Activated naive CD4-positive, alpha-beta T cell treated with Interleukin-2 at 50 U/mL for 16 hours (primary cell): ENCODE data around the gene ITGA7.

Experiments used
- DNase-seq: peaks from one replicate; pipeline ENCODE4 v3.0.0-alpha.2; 2020

The ITGA7 gene

DNA sequence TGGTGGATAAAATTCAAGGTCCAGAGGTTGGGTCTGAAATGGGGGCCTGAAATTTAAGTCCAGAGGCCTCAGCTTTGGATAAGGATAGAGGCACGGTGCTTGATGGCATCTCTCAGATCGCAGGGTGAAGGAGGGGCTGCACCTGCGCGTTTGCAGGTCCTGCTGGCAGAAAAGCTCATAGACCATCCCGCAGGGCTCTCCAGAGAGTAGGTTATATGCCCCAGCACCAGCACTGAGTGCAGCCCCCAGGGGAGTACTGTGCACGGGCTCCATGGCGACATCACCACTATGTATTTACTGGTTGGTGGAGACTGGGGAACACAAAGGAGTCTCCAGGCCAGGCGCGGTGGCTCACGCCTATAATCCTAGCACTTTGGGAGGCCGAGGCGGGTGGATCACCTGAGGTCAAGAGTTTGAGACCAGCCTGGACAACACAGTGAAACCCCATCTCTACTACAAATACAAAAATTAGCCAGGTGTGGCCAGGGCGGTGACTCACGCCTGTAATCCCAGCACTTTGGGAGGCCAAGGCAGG lies 25.4 kb upstream of the ITGA7 start:
- no peak for DNase-seq

DNA sequence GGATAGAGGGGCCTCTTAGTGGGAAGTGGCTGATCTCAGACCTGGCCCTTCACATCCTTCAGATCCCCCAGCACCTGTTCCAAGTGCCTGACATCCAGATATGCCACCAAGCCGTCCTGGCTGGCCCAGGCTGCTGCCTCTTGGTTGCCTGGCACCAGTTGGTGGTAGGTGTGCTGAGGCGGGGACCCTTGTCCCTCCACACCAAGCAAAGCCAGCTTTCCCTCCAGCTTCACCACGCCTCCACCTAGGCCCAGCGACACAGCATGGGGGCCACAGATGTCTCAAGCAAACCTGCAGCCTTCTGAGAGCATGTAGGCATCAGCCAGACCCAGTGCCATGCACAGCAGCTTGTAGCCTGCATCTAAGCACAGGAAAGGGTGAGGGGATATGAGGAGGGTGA lies 24.6 kb upstream of the ITGA7 start:
- DNase-seq, result no peak

DNA sequence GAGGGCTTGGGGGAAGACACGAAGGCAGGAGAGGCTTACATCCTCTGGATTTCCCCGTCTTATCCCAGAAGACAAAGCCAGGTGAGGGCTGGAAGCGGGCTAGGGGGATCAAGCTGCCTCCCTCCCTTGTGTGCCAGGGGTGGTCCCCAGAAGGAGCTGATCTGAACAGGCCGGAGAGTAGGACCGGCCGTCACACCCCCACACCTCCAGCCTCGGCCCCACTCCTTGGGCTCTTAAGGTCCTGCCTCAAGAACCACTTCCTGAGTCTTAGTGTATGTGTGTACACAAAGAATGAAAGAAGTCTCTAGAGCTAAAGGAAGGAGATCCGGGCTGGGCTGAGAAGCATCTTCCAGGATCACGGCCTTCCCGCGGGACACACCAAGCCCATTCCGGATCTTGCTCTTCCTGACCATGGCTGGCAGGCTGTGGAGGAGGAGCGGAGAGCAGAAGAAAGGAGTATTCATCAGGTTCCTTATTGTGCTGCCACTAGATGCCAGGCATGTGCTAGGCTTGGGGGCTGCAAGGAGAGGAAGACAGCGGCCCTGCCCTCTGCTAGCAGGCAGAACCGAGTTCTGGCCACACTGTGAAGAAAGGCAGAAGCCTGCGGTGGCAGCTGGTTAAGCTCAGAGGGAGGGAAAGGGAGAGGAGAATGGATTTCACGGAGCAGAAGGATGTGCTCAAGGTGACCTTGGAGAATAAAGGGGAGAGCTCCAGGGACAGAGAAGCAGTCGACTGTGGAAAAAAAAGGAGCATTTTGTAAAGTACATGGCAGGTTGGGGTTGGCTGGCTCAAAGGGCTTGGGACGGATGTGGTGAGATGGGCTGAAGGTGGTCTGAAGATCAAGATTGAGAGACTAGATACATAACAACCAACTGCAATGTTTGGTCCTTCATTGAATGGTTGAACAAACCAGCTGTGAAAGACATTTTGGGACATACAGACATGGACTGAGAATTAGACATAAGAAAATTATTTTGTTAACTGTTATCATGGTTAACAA lies 22.4 kb upstream of the ITGA7 start:
- no peak for DNase-seq

DNA sequence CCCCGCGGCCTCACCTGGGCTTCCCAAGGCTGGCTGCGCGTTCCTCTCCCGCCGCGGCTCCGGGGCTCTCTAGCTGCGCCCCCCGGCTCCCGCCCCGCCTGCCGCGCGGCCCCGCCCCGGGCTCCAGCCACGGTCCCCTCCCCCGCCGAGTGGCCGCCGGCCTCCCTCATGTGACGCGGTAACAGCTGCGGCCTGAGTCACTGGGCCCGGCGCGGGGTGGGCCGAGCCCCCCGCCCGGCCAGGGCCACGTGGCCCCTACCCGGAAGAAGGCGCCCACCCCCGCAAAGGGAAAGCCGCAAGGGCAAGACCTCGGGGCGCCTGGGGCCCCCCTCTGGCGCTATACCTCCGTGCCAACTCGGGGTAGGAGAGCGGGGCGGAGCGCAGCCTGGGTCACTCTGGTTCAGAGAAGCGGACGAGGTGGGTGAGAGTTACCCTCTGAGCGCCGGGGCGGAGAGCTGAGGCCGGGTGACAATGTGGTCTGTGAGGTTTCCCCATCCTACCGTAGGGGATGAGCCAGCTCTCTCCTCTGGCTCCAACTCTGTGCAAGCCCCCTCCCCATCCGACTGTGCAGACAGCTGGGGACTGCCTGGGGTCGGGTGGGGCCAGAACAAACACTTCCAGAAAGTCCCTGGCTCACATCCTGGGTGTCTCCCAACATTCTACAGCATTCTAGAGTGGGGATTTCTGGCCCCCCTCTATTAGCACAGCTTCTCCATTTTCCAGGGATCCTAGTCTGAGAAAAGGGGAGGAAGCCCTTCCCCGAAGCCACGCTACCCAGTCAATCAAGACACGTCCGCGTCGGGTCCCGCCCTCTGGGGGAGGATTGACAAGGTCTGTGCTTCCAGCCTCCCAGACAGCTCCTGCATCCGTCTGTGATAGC lies 21.5 kb upstream of the ITGA7 start, which contains the start of gene CD63:
CD63 (minus strand) TSS at position 71 of the 880 bp plus-strand sequence. CDS start 668 bp downstream, outside the sequence.
- peak; percentile 79 for DNase-seq

DNA sequence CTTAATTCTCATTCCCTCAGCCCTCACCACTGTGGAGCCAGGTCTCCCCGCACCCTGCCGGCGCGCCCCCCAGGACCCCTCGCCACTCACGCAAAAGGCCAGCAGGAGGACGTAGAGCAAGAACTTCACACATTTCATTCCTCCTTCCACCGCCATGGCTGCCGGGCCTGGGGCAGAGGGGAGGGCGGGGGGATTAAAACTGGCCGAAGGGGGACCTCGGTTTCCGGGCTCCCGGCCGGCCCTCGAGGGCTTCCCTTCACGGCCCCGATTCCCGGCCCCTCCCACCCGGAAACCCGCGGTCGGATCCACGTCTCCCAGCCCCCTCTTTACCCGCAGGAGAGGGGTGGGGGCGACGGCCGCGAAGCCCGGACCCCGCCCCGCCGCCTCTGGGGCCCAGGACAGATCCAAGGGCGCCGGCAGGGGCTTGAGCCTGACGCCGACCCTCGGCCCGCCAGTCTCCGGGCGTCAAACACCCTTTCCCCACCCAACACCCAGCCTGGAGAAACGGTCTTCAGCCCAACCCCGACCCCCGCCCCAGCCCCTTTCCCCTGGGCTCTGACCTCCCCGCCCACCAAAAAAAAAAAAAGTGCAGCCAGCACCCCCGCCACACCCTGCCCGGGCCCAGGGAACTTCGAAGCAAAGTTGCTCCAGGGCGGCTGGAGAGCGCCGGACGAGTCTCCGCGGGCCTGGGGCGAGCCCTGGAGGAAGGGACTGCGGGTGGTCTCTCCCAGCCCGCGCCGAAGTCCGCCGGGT lies 20.7 kb upstream of the ITGA7 start:
- DNase-seq, result peak; percentile 38

DNA sequence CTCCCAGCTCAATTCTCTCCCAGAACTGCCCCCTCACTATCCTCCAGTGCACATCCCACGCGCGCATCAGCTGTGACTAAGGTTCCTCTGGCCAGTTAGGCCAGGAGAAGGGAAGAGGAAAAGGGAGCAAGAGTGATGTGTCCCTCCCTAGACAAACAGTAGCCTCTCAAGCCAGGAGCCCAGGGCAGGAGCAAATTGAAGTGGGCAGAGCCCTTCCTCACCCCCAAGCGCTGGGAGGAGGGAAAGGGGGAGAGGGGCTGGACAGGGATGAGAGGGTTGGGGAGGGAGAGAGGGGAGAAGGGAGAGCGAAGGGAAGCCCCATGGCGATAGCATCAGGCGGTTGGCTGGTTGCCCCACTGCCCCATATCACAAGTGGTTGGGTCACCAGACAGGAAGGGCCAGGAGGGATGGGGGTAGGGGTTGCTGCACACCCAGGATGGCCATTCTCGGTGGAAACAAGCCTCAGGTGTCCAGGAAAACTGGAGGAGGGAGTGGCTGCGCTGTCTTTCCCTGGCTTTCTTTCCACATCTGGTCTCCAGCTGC lies 20.0 kb upstream of the ITGA7 start:
- DNase-seq, result no peak

DNA sequence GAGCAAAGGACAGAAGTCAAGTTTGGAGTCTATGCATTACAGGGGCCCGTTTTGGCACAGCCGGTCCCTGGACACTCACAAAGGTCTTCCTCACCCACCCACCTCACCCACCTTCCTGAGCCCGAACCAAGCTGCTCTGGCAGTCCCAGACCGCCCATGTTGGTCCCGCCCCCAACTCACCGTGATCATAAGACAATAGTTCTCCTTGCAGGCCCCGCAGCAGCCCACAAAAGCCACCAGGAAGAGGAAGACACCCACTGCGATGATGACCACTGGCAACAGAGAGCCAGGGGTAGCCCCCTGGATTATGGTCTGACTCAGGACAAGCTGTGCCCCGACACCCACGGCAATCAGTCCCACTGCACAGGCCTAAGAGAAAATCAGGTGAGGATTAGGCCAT lies 19.3 kb upstream of the ITGA7 start:
- no peak for DNase-seq

DNA sequence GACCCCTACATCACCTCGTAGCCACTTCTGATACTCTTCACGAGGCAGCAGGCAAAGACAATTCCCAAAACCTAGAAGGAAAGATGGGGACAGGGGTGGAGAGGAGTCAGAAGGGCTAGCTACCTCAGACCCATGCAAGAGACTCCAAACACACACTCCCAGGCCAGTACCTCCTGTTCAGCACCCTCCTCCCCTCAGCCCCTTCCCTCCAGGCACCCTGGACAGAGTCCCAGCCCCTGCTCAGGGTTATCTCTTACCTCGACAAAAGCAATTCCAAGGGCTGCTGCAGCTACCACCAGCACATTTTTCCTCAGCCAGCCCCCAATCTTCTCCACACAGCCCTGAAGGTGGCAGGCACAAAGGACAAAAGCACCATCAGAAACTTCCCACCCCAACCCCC lies 17.9 kb upstream of the ITGA7 start:
- DNase-seq, result no peak

DNA sequence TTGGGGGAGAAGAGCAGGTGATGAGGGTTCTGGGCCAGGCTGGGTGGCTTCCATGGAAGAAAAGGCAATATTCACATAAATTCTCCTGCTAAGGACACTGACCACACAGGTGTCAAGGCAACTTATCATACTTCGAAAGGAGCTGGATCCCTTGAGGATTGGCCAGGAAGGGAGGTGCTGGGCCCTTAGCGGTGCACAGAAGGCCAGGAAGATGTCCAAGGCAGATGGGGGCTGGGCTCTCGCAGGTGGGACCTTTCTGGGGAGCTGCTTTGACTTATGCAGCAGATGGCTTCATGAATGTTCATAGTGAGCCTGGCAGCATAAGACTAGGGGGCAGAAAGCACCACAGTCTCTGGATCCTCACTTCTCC lies 17.2 kb upstream of the ITGA7 start:
- DNase-seq, result no peak

DNA sequence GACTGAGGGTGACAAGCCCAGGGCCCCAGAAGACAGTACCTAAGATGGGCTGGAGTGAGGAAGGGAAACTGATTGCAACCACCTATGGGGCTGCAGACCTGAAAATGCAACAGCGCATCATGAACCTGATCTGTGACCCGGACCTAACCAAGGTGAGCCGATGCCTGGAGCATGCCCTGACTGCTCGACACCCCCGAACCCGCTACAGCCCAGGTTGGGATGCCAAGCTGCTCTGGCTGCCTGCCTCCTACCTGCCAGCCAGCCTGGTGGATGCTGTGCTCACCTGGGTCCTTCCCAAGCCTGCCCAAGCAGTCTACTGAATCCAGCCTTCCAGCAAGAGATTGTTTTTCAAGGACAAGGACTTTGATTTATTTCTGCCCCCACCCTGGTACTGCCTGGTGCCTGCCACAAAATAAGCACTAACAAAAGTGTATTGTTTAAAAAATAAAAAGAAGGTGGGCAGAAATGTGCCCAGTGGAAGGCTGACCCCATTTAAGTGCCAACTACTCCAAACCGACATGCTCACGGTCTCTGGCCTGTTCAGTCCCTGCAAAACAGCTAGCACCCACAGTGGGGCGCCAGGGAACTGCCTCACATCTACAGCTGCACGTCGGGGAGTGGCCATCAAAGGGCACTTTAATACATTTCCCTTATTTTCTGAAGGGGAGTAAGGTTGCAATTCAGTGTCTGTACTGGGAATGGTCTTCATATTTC lies 16.7 kb upstream of the ITGA7 start:
- peak; percentile 68 for DNase-seq

DNA sequence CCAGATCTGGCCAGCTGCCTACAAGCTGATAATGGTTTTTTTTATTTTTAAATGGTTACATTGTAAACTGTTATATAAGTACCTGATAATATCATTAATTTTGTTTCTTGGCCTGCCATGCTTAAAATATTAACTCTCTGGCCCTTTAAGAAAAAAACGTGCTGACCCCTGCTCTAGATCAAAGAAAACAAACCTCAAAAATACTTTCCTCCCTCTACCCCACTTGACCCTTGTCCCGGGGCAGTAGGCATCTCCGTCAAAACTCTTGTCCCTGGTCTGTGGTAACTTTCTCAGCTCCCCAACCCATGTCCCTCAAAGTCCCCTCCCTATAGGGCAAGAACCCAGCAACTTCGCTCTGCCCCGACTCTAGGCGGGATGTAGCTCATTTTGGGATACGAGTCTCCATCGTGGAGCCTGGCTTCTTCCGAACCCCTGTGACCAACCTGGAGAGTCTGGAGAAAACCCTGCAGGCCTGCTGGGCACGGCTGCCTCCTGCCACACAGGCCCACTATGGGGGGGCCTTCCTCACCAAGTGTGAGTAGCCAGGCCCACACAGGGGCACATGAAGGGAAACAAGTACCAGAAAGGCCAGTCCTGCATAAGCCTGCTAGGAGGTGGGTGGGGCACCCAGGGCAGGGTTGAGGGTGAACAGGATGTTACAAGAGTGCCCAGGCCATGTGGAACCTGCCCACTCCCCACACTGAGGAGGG lies 16.0 kb upstream of the ITGA7 start:
- no peak for DNase-seq

DNA sequence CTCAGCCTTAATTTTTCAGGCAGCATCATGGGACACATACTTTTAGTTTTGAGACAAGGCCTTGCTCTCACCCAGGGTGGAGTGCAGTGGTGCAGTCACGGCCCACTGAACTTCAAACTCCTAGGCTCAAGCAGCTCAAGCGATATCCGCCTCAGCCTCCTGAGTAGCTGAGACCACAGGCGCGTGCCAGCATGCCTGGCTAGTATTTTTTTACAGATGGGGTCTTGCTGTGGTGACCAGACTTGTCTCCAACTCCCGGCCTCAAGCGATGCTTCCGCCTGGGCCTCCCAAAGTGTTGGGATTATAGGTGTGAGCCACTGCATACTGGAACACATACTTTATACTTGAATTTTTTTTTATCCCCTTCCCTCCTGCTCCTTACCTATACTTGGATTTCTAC lies 15.2 kb upstream of the ITGA7 start:
- no peak for DNase-seq

DNA sequence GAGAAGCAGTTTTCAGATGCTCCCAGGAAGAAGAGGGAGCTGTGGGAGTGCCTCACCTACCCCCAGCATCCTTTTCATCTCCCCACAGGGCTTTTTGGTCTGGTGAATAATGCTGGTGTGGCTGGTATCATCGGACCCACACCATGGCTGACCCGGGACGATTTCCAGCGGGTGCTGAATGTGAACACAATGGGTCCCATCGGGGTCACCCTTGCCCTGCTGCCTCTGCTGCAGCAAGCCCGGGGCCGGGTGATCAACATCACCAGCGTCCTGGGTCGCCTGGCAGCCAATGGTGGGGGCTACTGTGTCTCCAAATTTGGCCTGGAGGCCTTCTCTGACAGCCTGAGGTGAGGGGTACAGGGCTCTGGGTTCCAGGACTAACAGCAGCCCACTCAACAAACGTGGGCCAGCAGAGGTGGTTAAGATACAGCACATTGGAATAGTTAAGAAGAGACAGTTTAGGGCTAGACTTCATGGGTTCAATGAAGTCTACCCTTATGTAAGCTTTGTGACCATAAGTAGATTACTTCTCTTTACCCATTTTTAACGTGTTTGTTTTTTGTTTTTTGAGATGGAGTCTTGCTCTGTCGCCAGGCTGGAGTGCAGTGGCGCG lies 14.0 kb upstream of the ITGA7 start:
- no peak for DNase-seq

DNA sequence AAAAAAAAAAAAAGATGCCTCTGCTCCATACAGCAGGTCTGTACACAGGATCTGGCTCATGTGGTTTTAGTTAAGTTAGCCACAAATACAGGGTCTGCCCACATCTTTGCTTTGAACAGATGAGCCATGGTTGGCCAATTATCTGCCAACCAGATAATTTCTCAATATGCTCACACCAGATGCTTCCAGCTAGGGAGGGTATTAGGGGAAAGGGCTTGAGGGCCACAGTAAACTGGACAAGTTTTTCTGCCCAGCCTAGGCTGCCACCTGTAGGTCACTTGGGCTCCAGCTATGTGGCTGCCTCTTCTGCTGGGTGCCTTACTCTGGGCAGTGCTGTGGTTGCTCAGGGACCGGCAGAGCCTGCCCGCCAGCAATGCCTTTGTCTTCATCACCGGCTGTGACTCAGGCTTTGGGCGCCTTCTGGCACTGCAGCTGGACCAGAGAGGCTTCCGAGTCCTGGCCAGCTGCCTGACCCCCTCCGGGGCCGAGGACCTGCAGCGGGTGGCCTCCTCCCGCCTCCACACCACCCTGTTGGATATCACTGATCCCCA lies 13.3 kb upstream of the ITGA7 start:
- no peak for DNase-seq

DNA sequence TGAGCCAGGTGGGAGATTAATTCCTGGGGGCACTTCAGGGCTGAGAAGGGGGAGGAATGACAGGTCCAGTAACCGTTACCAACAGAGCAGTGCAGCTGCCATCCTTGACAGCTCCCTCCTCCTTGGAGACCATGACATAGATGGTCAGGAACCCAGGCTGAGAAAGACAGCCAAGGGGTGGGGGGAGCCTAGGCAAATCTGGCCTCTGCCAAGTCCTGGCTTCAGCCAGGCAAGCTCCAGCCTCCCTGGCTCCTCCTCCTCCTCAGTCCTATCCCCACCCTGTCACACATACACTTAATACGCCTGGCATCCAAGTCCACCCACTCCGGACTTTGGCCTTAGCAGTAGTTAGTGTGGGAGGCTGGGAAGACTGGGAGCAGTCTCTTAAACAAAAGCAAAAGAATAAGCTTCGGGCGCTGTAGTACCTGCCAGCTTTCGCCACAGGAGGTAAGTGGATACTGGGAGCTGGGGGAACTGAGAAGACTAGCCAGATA lies 12.4 kb upstream of the ITGA7 start, which contains the start of gene RDH5:
RDH5 (plus strand) TSS at position 323 of the 494 bp plus-strand sequence. CDS start 792 bp downstream, outside the sequence.
- DNase-seq, result no peak

DNA sequence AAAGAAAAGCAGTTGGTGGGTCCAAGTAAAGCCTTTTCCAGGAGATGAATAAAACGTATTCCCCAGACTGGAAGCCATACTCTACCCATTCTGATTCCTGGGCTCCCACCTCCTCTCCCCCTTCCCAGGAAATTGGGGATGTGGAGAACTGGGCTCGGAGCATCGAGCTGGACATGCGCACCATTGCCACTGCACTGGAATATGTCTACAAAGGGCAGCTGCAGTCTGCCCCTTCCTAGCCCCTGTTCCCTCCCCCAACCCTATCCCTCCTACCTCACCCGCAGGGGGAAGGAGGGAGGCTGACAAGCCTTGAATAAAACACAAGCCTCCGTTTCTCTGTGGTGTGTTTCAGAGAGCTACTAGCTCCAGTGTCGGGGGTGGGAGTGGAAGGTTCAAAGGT lies 11.7 kb upstream of the ITGA7 start:
- no peak for DNase-seq

DNA sequence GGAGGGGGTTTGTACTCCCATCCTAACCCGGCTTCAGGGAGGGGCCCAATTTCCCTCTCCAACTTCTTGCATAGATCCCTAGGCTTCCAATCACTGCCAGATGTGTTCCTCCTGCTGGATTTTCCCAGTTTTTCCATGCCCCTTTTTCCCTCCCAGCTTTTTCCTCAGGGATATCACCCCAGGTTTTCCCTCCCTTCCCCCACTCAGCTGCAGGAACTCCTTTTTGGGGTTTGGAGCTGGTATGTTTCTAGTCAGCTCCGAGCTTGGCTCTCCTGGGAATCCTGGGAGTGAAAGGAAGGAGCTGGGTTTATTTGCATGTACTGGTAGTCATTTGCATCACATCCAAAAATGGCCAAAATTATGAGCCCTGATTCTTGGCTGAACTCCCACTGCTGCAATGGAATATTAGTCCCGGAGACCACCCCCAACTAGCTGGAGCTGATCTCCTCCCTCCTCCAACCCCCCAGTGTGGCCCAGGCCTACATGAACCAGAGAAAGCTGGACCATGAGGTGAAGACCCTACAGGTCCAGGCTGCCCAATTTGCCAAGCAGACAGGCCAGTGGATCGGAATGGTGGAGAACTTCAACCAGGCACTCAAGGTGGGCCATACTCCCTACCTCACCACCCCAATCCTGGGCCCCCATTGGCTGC lies 11.0 kb upstream of the ITGA7 start:
- no peak for DNase-seq

DNA sequence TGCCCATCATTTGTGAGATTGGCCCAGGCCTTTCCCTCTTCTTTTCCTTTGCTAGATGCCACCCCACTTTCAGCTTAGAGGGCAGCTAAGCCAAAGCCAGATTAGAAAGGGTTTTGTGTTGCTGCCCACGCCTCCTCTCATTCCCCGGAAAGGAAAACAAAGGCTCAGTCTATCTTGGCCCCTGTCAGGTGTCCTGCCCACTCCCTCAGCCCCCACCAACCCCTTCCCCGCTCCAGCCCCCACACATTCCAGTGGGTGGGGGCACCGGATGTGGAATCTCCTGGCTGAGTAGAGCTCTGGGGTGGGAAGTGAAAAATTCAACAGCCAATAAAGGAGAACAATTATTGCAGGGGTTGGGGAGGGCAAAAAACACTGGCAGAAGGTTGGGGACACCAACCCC lies 10.3 kb upstream of the ITGA7 start:
- no peak for DNase-seq
